Left lung (tissue), 10 donors: ENCODE data around the gene CNKSR2. TPM values are rescaled to one million over a fixed set of nuclear protein-coding genes. Genes with fewer than 3 reads are reported as not detected.

Experiments
- ATAC-seq: fragments of 200-7000 bp; cut with Tn5 transposase; one replicate; pipeline ENCODE4 v1.9.1; 2020; ENCODE audit warnings: moderate library complexity
- DNase-seq, 4 donors: peaks; one replicate each; pipeline ENCODE4 v3.0.0-alpha.2; 2013 to 2020
- H3K27ac ChIP-seq, 2 donors: fragments of 200-600 bp; sonication (generic) in 1 of 2; one replicate each; pipeline versions ENCODE4 v1.5.0 to v1.8.0; 2020 to 2021
- H3K27me3 ChIP-seq, 2 donors: fragments of 200-600 bp; sonication (generic) in 1 of 2; one replicate each; pipeline versions ENCODE4 v1.5.0 to v1.8.0; 2020 to 2021
- H3K36me3 ChIP-seq, 2 donors: fragments of 200-600 bp; sonication (generic) in 1 of 2; one replicate each; pipeline versions ENCODE4 v1.5.0 to v1.8.0; 2020 to 2021
- H3K4me1 ChIP-seq, 2 donors: fragments of 200-600 bp; one replicate each; pipeline ENCODE4 v1.8.0; 2021
- H3K4me3 ChIP-seq, 2 donors: fragments of 200-600 bp; sonication (generic) in 1 of 2; one replicate each; pipeline versions ENCODE4 v1.5.0 to v1.8.0; 2020 to 2021; ENCODE audit warnings: mild to moderate bottlenecking in 1 of 2
- H3K9me3 ChIP-seq, 2 donors: fragments of 200-600 bp; sonication (generic) in 1 of 2; one replicate each; pipeline versions ENCODE4 v1.5.0 to v1.8.0; 2020 to 2021
- intact Hi-C, 2 donors: fragments of 100-400 bp; cut with DNase I; formaldehyde crosslinking; loops; one replicate each; pipeline versions ENCODE4 v1.11.2 to v1.14.2; 2022
- polyA plus RNA-seq, 6 donors: library from polyadenylated mRNA; unstranded; fragments of 120-200 nt; gene quantifications; one replicate each; pipeline ENCODE4 v1.2.1, GENCODE V29; 2013; ENCODE audit not compliant: insufficient read length in 6 of 6
- total RNA-seq, 2 donors: library from RNA; stranded (reverse); fragmentation: NEBNext Ultra II Directional; extraction: Animal tissue kit (Norgen Biotek cat#: 25700); gene quantifications; one replicate each; pipeline ENCODE4 v1.2.1, GENCODE V29; 2021
- TF ChIP-seq, protein P1 (sequence below), 2 donors: fragments of 200-600 bp; sonication (generic) in 1 of 2; IDR thresholded peaks; one replicate each; pipeline versions ENCODE4 v1.5.0 to v1.8.0; 2021; ENCODE audit warnings: antibody characterized with exemption in 2 of 2
- donor health status: DM: no; HTN: yes; CAD: no.
- donor health status: DM: no; HTN: no; CAD: no.

Gene CNKSR2
- total and polyA plus RNA-seq, 8 donors = 3.8 to 14.9 (median 9.8) TPM

DNA sequence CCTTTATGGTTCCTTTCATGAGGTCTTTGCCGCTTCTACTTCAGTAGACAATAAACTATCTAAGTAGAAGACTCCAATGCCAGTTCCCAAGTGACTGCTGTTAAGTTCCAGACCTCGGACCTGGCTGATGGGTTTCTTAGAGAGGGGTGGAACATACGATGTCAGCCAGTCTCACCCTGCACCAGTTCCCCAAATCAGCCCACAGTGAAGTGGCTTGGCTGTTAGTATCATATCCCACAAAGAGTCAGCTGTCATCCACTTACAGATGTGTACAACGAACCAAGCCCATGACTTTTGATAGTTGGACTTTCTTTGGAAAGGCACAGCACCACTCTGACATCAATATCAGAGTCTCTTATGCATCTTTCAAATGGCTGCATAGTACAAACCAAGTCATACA lies 292.0 kb downstream of the CNKSR2 start:
- DNase-seq (no peak), ATAC-seq (no peak)
- Histone ChIP-seq H3K36me3 (no peaks in the 10 kb centered on the region), H3K4me1 (no peaks in the 10 kb centered on the region), H3K4me3 (no peak overlapping the region), H3K9me3 (no peaks in the 10 kb centered on the region), H3K27ac (no peak overlapping the region), H3K27me3 (no peaks in the 10 kb centered on the region)
- TF ChIP-seq, protein P1, sequence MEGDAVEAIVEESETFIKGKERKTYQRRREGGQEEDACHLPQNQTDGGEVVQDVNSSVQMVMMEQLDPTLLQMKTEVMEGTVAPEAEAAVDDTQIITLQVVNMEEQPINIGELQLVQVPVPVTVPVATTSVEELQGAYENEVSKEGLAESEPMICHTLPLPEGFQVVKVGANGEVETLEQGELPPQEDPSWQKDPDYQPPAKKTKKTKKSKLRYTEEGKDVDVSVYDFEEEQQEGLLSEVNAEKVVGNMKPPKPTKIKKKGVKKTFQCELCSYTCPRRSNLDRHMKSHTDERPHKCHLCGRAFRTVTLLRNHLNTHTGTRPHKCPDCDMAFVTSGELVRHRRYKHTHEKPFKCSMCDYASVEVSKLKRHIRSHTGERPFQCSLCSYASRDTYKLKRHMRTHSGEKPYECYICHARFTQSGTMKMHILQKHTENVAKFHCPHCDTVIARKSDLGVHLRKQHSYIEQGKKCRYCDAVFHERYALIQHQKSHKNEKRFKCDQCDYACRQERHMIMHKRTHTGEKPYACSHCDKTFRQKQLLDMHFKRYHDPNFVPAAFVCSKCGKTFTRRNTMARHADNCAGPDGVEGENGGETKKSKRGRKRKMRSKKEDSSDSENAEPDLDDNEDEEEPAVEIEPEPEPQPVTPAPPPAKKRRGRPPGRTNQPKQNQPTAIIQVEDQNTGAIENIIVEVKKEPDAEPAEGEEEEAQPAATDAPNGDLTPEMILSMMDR (IDR thresholded peaks at IDR 0.05) = no peak
- intact Hi-C loops = no loop called here

DNA sequence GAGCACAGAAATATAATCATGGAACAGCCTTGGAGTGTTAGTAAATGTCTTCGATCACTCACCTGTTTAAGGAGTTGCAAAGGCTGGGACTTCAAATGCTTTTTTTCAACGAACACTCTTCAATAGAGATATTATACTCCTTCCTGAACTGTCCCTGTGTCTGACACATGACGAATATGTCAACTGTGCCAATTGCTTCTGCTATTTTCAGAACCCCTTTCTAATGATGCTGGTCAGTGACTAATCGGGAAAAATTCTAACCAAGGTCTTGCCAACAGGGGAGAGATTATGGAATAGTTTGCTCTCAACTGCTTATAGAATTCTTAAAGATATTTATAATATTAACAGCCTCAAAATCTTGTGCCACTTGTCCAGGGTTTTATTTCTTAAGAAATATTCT lies 292.5 kb downstream of the CNKSR2 start:
- DNase-seq (no peak), ATAC-seq (no peak)
- TF ChIP-seq, protein P1 (IDR thresholded peaks at IDR 0.05) = no peak
- no peak overlapping the region for H3K4me3 ChIP-seq
- no peaks in the 10 kb centered on the region for H3K36me3 ChIP-seq
- H3K27ac ChIP-seq = no peak overlapping the region
- H3K9me3 ChIP-seq = no peaks in the 10 kb centered on the region
- H3K27me3 ChIP-seq = no peaks in the 10 kb centered on the region
- intact Hi-C loops = no loop called here
- no peaks in the 10 kb centered on the region for H3K4me1 ChIP-seq

DNA sequence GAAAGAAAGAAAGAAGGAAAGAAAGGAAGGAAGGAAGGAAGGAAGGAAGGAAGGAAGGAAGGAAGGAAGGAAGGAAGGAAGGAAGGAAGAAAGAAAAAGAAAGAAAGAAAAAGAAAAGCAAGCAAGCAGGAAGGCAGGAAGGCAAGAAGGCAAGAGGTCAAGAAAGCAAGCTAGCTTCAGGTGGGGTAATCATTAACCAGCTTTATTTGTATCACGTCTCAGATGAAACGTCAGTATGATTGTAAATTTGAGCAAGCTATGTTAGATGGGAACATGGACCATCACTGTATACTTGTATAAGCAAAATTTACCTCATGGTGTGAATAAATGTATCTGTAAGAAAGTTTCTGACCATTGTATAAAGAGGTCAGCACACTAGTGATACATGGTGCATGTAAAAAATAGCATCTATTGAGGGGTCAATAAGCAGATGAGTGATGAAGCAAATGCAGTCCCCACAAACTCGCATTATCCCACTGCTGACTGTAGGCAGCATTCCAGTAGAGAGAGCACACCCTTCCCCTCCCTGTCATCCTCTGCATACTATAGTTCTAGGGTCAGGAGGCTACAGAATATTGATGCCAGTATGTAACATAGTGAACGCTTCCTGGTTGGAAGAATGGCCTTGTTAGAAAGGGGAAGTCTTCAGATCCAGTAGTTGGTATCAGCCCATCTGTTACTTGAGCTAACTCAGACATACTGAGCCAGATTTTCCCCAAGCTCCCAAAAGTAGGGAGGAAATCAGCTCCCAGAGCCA lies 300.4 kb downstream of the CNKSR2 start:
- intact Hi-C loops = no loop called here
- no peak overlapping the region for H3K4me3 ChIP-seq
- ATAC-seq (no peak), DNase-seq (no peak)
- TF ChIP-seq, protein P1 (IDR thresholded peaks at IDR 0.05) = no peak
- H3K9me3 ChIP-seq = no peaks in the 10 kb centered on the region
- no peak overlapping the region for H3K27ac ChIP-seq
- no peaks in the 10 kb centered on the region for H3K36me3 ChIP-seq
- H3K27me3 ChIP-seq = no peaks in the 10 kb centered on the region
- no peaks in the 10 kb centered on the region for H3K4me1 ChIP-seq

DNA sequence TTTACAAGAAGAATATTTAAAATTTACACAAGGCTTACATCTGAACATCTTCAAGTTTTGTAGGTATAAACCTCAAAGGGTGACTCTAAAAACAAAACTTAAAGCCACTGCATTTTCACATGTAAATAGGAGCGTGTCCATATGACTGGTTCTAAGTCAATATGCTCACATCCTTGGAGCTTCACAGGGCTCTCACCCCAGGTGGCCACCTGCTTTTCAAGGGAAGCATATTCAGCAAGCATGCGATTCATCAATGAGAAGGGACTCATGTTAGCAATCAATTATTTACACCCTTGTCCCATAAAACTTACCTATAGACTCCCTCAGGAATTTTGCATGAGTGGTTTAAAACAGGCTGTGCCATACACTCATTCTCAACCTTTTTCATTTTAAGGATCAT lies 301.7 kb downstream of the CNKSR2 start:
- Histone ChIP-seq H3K27me3 (no peaks in the 10 kb centered on the region), H3K4me1 (no peaks in the 10 kb centered on the region), H3K27ac (no peak overlapping the region), H3K9me3 (no peaks in the 10 kb centered on the region), H3K4me3 (no peak overlapping the region), H3K36me3 (no peaks in the 10 kb centered on the region)
- DNase-seq (no peak), ATAC-seq (no peak)
- intact Hi-C loops = no loop called here
- TF ChIP-seq, protein P1 (IDR thresholded peaks at IDR 0.05) = no peak

DNA sequence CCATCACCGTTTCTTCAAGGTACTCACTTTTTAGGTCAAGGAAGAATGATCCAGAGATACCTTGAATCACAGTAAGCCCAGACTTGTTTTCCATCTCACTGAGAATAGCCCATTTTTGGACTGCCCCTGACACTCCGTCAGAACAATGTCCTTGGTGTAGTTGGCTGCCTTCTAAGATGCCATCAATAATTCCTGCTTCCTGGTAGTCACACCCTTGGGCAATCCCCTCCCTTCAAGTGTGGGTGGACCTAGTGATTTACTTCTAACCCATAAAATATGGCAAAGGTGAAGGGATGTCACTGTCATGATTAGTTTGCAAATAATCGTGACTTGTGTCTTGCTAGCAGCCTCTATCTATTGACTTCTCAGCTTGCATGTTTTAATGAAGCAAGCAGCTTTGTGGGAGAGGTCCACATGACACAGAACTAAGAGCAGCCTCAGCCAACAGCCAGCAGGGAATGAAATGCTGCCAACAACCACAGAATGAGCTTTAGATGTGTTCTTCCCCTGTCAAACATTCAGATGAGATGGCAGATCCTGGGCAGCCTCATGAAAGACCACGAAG lies 303.9 kb downstream of the CNKSR2 start:
- H3K27ac ChIP-seq = no peak overlapping the region
- no peak for ATAC-seq
- DNase-seq = no peak
- H3K4me1 ChIP-seq = no peaks in the 10 kb centered on the region
- TF ChIP-seq, protein P1 (IDR thresholded peaks at IDR 0.05) = no peak
- H3K27me3 ChIP-seq = no peaks in the 10 kb centered on the region
- no peak overlapping the region for H3K4me3 ChIP-seq
- intact Hi-C loops = no loop called here
- no peaks in the 10 kb centered on the region for H3K36me3 ChIP-seq
- no peaks in the 10 kb centered on the region for H3K9me3 ChIP-seq
